ENCODE measurements around the gene FGFBP1. TPM values are rescaled to one million over a fixed set of nuclear protein-coding genes. Genes with fewer than 3 reads are reported as not detected.

Gene FGFBP1
- total RNA-seq, 4 donors from 2014 or later, result 386 to 630 (median 528) TPM

GRCh38 chr4:15947684-15948083 lies 9.1 kb upstream of the FGFBP1 start:
- Histone ChIP-seq H3K9me3 (no peaks in the 10 kb centered on the region), H3K4me3 (no peak overlapping the region), H3K36me3 (no peaks in the 10 kb centered on the region), H3K27ac (no peak overlapping the region), H3K4me1 (peaks cover 0 to 5% (median 0%) of the 10 kb centered on the region in 3 donors), H3K27me3 (no peaks in the 10 kb centered on the region)
- intact Hi-C loops (cut with DNase I), result no loop called here
- WGBS, 2 donors, result 60 to 96% methylated on average over 8 of the region's 8 CpGs
- no peak for DNase-seq
- TF ChIP-seq CTCF (IDR thresholded peaks at IDR 0.05) (no peak), POLR2A (IDR thresholded peaks at IDR 0.05) (no peak)

- H3K27me3 ChIP-seq, result no peaks in the 10 kb centered on the region
- TF ChIP-seq POLR2A (IDR thresholded peaks at IDR 0.05) (no peak), CTCF (IDR thresholded peaks at IDR 0.05) (no peak)
- 63 to 73% methylated on average over 1 of the region's 1 CpG for WGBS, 2 donors
- H3K4me3 ChIP-seq, result no peak overlapping the region
- intact Hi-C loops (cut with DNase I), result no loop called here
- no peaks in the 10 kb centered on the region for H3K9me3 ChIP-seq
- peaks cover 0 to 5% (median 0%) of the 10 kb centered on the region in 3 donors for H3K4me1 ChIP-seq
- DNase-seq, result no peak
- H3K36me3 ChIP-seq, result no peaks in the 10 kb centered on the region
- no peak overlapping the region for H3K27ac ChIP-seq
Observed at GRCh38 chr4:15945516-15945915, 7.0 kb upstream of the FGFBP1 start.

GRCh38 chr4:15944895-15945294 lies 6.4 kb upstream of the FGFBP1 start:
- Histone ChIP-seq H3K4me1 (peaks cover 0 to 5% (median 0%) of the 10 kb centered on the region in 3 donors), H3K36me3 (no peaks in the 10 kb centered on the region), H3K27me3 (no peaks in the 10 kb centered on the region), H3K9me3 (no peaks in the 10 kb centered on the region), H3K27ac (no peak overlapping the region), H3K4me3 (no peak overlapping the region)
- WGBS, 2 donors, result 68 to 90% methylated on average over 2 of the region's 2 CpGs
- intact Hi-C loops (cut with DNase I), result no loop called here
- no peak for TF ChIP-seq POLR2A (IDR thresholded peaks at IDR 0.05)
- DNase-seq, result no peak

GRCh38 chr4:15942283-15942682 lies 3.7 kb upstream of the FGFBP1 start:
- no peak for DNase-seq
- H3K36me3 ChIP-seq, result no peaks in the 10 kb centered on the region
- intact Hi-C loops (cut with DNase I), result no loop called here
- no peak for TF ChIP-seq CTCF (IDR thresholded peaks at IDR 0.05)
- no peak for TF ChIP-seq POLR2A (IDR thresholded peaks at IDR 0.05)
- H3K9me3 ChIP-seq, result no peaks in the 10 kb centered on the region
- H3K4me1 ChIP-seq, result peaks cover 0 to 8% (median 0%) of the 10 kb centered on the region in 3 donors
- WGBS, 2 donors, result 56 to 79% methylated on average over 1 of the region's 1 CpG
- H3K27ac ChIP-seq, result no peak overlapping the region
- H3K27me3 ChIP-seq, result peaks cover 0 to 7% (median 0%) of the 10 kb centered on the region in 4 donors
- no peak overlapping the region for H3K4me3 ChIP-seq

GRCh38 chr4:15938182-15938581 lies 358 bp downstream of the FGFBP1 start:
- TF ChIP-seq POLR2A (IDR thresholded peaks at IDR 0.05) (peak in 2 of 4 donors; percentile 64), CTCF (IDR thresholded peaks at IDR 0.05) (no peak)
- H3K4me1 ChIP-seq, result peaks cover 0 to 30% (median 7%) of the 10 kb centered on the region in 3 donors

GRCh38 chr4:15936495-15936894 lies 2.0 kb downstream of the FGFBP1 start:
- H3K4me1 ChIP-seq, result peaks cover 0 to 30% (median 7%) of the 10 kb centered on the region in 3 donors
- peaks cover 0 to 7% (median 0%) of the 10 kb centered on the region in 4 donors for H3K27me3 ChIP-seq
- peak overlapping the region; percentile 38 to 87 (median 84) for H3K27ac ChIP-seq
- peak overlapping the region; percentile 30 to 56 (median 53) for H3K4me3 ChIP-seq
- TF ChIP-seq CTCF (IDR thresholded peaks at IDR 0.05), result peak in 2 of 6 experiments; percentile 10 to 30
- TF ChIP-seq POLR2A (IDR thresholded peaks at IDR 0.05), result peak in 1 of 4 donors; percentile 38
- intact Hi-C loops (cut with DNase I), result no loop called here
- 30 to 33% methylated on average over 4 of the region's 4 CpGs for whole genome bisulfite sequencing, 2 donors
- DNase-seq, result no peak
- peaks cover 0 to 18% (median 0%) of the 10 kb centered on the region in 3 donors for H3K36me3 ChIP-seq
- no peaks in the 10 kb centered on the region for H3K9me3 ChIP-seq

More at GRCh38 chr4:15938182-15938581, 358 bp downstream of the FGFBP1 start:
- no peak for DNase-seq
- 17 to 28% methylated on average over 5 to 7 of the region's 8 CpGs for WGBS, 2 donors
- Histone ChIP-seq H3K4me3 (peak overlapping the region; percentile 30 to 56 (median 53)), H3K36me3 (peaks cover 0 to 18% (median 0%) of the 10 kb centered on the region in 3 donors), H3K27ac (peak overlapping the region; percentile 70 to 87 (median 84)), H3K9me3 (no peaks in the 10 kb centered on the region), H3K27me3 (peaks cover 0 to 7% (median 0%) of the 10 kb centered on the region in 4 donors)
- intact Hi-C loops (cut with DNase I), result no loop called here
